GM12891 (cell line): ENCODE data around the gene S100B.

Experiments
- DNase-seq: peaks from one replicate; pipeline ENCODE4 v3.0.0; 2011; ENCODE audit warnings: low spot score; ENCODE audit not compliant: insufficient read length
- FAIRE-seq: peaks from 2 replicates; lab custom pipeline; 2011; peaks lifted over from hg19 to GRCh38; lab: Jason Lieb, UNC
- PAX5 ChIP-seq: IDR thresholded peaks from 2 replicates; pipeline ENCODE4 v1.6.1; 2011; ENCODE audit warnings: low read length, moderate library complexity, mild to moderate bottlenecking; ENCODE audit not compliant: insufficient read depth, severe bottlenecking
- POLR2A ChIP-seq: IDR thresholded peaks from 2 replicates; pipeline ENCODE4 v1.6.1; 2011; ENCODE audit warnings: low read depth, low read length, control low read depth
- POLR2AphosphoS5 ChIP-seq: IDR thresholded peaks from 2 replicates; pipeline ENCODE4 v1.6.1; 2011; ENCODE audit warnings: low read depth, low read length, control low read depth
- POU2F2 ChIP-seq: IDR thresholded peaks from 2 replicates; pipeline ENCODE4 v1.6.1; 2011; ENCODE audit warnings: low read depth, mild to moderate bottlenecking, control low read depth, low read length, moderate library complexity
- SPI1 ChIP-seq: IDR thresholded peaks from 2 replicates; pipeline ENCODE4 v1.6.1; 2011; ENCODE audit warnings: low read depth, low read length, control low read depth
- TAF1 ChIP-seq: IDR thresholded peaks from 2 replicates; pipeline ENCODE4 v1.6.1; 2011; ENCODE audit warnings: low read depth, low read length, control low read depth

The S100B gene

DNA sequence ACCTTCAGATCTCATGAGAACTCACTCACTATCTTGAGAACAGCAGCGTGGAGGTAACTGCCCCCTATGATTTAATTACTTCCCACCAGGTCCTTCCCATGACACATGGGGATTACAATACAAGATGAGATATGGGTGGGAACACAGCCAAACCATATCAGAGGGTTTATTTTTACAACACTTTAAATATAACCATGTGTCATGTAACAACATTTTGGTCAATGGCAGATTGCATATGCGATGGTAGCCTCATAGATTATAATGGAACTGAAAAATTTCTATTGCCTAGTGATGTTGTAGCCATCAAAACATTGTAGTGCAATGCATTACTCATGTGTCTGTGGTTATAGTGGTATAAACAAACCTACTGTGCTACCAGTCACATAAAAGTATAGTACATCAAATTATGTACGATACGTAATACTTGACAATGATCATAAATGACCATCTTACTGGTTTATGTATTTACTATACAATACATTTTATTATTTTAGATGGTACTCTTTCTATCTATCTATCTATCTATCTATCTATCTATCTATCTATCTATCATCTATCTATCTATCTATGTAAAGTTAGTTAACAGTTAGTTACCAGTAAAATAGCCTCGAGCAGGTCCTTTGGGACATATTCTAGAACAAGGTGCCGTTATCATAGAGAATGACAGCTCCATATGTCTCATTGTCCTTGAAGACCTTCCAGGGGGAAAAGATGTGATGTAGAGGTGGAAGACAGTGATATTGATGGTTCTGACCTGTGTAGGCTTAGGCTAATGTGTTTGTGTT is 12.6 kb upstream of the S100B start:
- no peak for TF ChIP-seq POLR2A
- TF ChIP-seq TAF1 = no peak
- no peak for TF ChIP-seq PAX5
- no peak for TF ChIP-seq POU2F2
- TF ChIP-seq POLR2AphosphoS5 = no peak
- TF ChIP-seq SPI1 = no peak
- DNase-seq (no peak), FAIRE-seq (peak; percentile 69)

DNA sequence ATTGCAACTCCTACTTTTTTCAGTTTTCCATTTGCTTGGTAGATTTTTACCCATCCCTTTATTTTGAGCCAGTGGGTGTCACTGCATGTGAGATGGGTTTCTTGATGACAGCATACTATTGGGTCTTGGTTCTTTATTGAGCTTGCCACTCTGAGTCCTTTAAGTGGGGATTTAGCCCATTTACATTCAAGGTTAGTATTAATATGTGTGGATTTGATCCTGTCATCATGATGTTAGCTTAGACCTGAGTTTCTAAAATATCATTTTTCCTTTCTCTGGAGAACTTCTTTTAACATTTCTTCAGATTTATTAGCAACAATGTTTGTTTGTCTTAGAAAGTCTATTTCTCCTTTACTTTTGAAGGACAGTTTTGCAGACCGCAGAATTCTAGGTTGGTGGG is 11.8 kb upstream of the S100B start:
- DNase-seq (no peak), FAIRE-seq (no peak)
- no peak for TF ChIP-seq POLR2A
- TF ChIP-seq POU2F2 = no peak
- TF ChIP-seq POLR2AphosphoS5 = no peak
- no peak for TF ChIP-seq PAX5
- TF ChIP-seq SPI1 = no peak
- no peak for TF ChIP-seq TAF1

DNA sequence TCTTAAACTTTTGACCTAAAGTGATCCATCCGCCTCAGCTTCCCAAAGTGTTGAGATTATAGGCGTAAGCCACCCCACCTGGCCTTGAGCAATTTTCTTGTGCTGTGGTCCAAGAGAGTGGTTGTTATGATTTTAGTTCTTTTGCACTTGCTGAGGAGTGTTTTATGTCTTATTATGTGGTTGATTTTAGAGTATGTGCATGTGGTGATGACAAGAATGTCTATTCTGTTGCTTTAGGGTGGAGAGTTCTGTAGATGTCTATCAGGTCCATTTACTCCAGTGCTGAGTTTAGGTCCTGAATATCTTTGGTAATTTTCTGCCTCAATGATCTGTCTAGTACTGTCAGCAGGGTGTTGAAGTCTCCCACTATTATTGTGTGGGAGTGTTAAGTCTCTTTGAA is 11.2 kb upstream of the S100B start:
- FAIRE-seq = no peak
- TF ChIP-seq POU2F2 = no peak
- TF ChIP-seq SPI1 = no peak
- no peak for TF ChIP-seq POLR2A
- TF ChIP-seq POLR2AphosphoS5 = no peak
- TF ChIP-seq TAF1 = no peak
- TF ChIP-seq PAX5 = no peak

DNA sequence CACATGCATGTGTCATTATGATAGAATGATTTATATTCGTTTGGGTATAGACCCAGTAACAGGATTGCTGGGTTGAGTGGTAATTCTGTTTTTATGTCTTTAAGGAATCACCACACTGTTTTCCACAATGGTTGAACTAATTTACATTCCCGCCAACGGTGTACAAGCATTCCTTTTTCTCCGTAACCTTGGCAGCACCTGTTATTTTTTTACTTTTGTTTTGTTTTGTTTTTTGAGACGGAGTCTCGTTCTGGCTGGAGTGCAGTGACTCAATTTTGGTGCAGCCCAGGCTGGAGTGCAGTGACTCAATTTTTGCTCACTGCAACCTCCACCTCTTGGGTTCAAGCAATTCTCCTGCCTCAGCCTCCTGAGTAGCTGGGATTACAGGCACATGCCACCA is 8.5 kb upstream of the S100B start:
- no peak for FAIRE-seq
- TF ChIP-seq POLR2A (no peak), SPI1 (no peak), POU2F2 (no peak), TAF1 (no peak), POLR2AphosphoS5 (no peak), PAX5 (no peak)
- DNase-seq = no peak

More for the DNA sequence above, 11.2 kb upstream of the S100B start:
- DNase-seq = no peak

DNA sequence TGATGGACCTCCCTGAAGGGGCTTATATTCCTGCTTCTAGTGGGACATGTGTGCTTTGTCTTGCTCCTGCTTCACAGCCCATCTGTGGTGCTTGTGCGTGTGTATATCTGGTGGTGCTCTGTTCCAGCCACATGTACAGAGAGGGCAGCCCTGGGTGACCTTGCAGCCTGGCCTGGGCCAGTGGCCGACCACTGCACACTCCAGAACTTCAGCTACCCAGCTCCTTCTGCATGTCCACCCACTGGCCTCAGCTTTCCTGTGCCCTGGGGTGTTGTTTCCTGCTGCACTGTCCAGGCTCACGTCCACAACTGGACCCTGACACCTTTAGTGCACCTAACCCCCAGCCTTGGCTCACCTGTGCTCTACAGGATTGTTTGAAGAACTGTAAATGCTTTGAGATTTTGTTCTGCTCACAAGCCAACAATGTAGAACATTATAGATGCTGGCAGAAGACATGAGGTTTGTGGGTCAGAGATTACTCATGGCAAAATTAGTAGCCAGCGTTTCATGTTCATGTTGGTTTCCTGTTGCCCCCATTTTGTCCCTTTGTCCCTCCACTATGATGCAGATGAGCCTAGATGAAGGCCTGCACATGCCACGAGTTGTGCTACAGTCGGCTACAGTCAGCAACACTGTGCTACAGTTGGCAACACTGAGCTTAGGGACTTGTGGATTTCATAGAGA is 5.3 kb upstream of the S100B start:
- DNase-seq = no peak
- peak; percentile 5 for FAIRE-seq
- TF ChIP-seq TAF1 = no peak
- TF ChIP-seq POU2F2 = no peak
- no peak for TF ChIP-seq PAX5
- no peak for TF ChIP-seq POLR2AphosphoS5

DNA sequence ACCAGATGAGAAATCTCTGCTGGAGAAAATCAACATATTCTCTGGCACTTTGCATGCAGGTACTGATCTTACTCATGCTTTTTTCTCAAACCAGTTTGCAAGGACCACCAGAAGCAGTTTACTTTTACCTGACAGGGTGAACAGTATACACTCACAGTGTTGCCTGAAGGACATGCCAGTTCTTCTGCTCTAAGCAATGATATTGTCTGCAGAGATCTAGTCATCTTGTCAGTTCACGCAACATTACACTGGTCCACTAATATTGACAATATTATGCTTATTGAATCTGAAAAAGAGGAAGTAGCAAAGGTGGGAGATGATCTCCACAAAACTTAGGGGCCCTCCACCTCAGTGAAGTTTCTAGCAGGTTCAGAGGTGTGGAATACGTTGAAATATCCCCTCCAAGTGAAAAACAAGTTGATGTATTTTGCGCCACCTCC is 3.8 kb upstream of the S100B start:
- no peak for TF ChIP-seq PAX5
- no peak for TF ChIP-seq POLR2A
- no peak for TF ChIP-seq TAF1
- no peak for TF ChIP-seq POLR2AphosphoS5
- peak; percentile 94 for TF ChIP-seq POU2F2
- peak; percentile 94 for TF ChIP-seq SPI1
- FAIRE-seq = peak; percentile 86
- DNase-seq = no peak

- no peak for TF ChIP-seq PAX5
- no peak for TF ChIP-seq POLR2A
- no peak for TF ChIP-seq POU2F2
- no peak for TF ChIP-seq POLR2AphosphoS5
- peak; percentile 47; the same call in 1 of the 2 replicates for TF ChIP-seq SPI1
- TF ChIP-seq TAF1 = no peak
- FAIRE-seq (peak; percentile 9), DNase-seq (no peak)
Measured at GRCh38 chr21:46607636-46608035, 2.8 kb upstream of the S100B start.

DNA sequence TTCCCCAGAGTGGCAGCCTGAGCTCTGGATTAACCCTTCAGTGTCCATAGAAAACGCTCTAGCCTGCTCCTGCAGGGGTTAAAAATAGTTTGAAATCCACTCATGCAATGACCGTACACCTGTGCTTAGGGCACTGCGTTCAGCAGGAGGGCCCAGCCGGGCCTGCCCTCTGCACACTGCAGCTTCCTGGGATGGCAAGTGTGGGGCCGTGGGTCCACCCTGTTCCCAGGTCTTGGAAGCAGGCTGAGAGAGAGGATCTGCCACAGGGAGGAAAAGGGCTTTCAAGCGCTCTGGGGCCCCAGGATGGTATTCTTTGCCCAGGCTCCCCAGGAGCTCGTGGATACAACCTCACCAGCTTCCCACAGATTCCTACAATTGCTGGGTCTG is 1.5 kb upstream of the S100B start:
- FAIRE-seq = no peak
- no peak for TF ChIP-seq POLR2AphosphoS5
- no peak for TF ChIP-seq TAF1
- TF ChIP-seq SPI1 = no peak
- DNase-seq = no peak

DNA sequence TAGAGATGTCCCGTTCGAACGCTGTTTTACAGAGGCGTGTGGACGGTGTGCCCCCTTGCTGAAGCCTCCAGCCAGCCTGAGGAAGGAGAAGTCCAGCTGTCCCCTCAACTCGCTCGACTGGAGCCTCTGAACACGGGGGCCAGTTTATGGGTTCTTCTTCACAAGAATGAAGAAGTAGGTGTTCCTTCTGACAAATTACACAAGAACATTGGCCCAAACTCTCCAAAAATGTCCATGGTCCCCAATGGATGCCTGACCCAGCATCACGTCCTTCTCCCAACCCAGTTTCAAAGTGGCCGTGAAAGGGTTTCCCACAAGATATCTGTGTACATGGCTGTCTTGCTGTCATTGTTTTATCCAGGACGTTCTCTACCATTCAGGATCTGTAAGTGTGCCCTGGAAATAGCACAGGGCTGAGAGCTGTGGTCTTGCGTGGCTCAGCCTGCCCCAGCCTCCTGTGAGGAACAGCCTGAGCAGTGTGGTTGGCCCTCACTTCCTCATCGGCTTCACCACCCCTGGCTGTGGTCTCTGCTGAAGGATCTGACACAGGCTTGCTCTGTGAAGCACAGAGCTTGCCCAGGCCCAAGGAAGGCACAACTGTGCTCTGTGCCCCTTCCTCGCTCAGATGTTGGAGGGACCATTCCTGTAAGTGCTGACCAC is 1.0 kb upstream of the S100B start:
- peak; percentile 65 for DNase-seq
- peak; percentile 94 for FAIRE-seq
- TF ChIP-seq SPI1 (peak; percentile 92), PAX5 (no peak)
